ENCODE results near the gene MTG2.

Gene MTG2

GRCh38 chr20:62206388-62206775 is 23.6 kb downstream of the MTG2 start:
- no peak for DNase-seq

- no peak for DNase-seq
Measured at GRCh38 chr20:62208061-62208794, 25.4 kb downstream of the MTG2 start.

- no peak for DNase-seq
Measured at GRCh38 chr20:62208795-62209755, 26.2 kb downstream of the MTG2 start.

GRCh38 chr20:62209850-62210495 is 27.1 kb downstream of the MTG2 start:
- DNase-seq = no peak

GRCh38 chr20:62210496-62210855 is 27.6 kb downstream of the MTG2 start:
- DNase-seq = no peak

GRCh38 chr20:62211216-62211615 is 28.4 kb downstream of the MTG2 start:
- DNase-seq = no peak

- DNase-seq = no peak
Measured at GRCh38 chr20:62211769-62212288, 29.0 kb downstream of the MTG2 start.

GRCh38 chr20:62212299-62212698 is 29.5 kb downstream of the MTG2 start:
- no peak for DNase-seq

GRCh38 chr20:62214067-62214466 is 31.2 kb downstream of the MTG2 start:
- DNase-seq = no peak

GRCh38 chr20:62215020-62215990 is 32.5 kb downstream of the MTG2 start:
- no peak for DNase-seq

GRCh38 chr20:62215991-62216635 is 33.3 kb downstream of the MTG2 start:
- DNase-seq = no peak

- DNase-seq = no peak
Measured at GRCh38 chr20:62216636-62217566, 34.1 kb downstream of the MTG2 start.

- DNase-seq = no peak
Measured at GRCh38 chr20:62217913-62218773, 35.3 kb downstream of the MTG2 start.

GRCh38 chr20:62219101-62219991 is 36.5 kb downstream of the MTG2 start:
- no peak for DNase-seq

- peak; percentile 13 to 52 for DNase-seq
Measured at GRCh38 chr20:62219992-62220665, 37.3 kb downstream of the MTG2 start, which contains the start of gene HRH3. HRH3 (minus strand) TSS chr20:62220278; CDS start chr20:62219970, 308 bp downstream.

- no peak for DNase-seq
Measured at GRCh38 chr20:62220666-62221568, 38.1 kb downstream of the MTG2 start.

Data from stimulated activated CD4-positive, alpha-beta T cell treated with anti-CD3 and anti-CD28 coated beads, Interleukin-4, amount 100 ng/mL, for 4 hours (primary cell).